ENCODE measurements around the gene COL6A3.

Gene COL6A3

GRCh38 chr2:237309416-237309815 is 104.5 kb downstream of the COL6A3 start (continued):
- TF ChIP-seq ZIC2 (tag by site-specific recombination; IDR thresholded peaks at IDR 0.05) (no peak), ZNF266 (tag by site-specific recombination; IDR thresholded peaks at IDR 0.05; ENCODE audit: low read depth) (no peak), ZNF654 (tag by site-specific recombination; IDR thresholded peaks at IDR 0.05; ENCODE audit: low read depth) (no peak), ZSCAN30 (tag by site-specific recombination; IDR thresholded peaks at IDR 0.05) (no peak)

GRCh38 chr2:237309011-237309410 is 105.0 kb downstream of the COL6A3 start:
- Histone ChIP-seq H3K9me3 (ENCODE audit: control insufficient read depth, insufficient read depth, low read depth, low read length) (no peaks in the 10 kb centered on the region), H3K4me3 (ENCODE audit: low read depth, low read length) (no peak overlapping the region), H3K4me1 (ENCODE audit: control insufficient read depth, insufficient read depth, low read length) (no peaks in the 10 kb centered on the region), H3K36me3 (ENCODE audit: control insufficient read depth in 2 of 2, insufficient read depth in 1 of 2, low read length in 2 of 2) (no peaks in the 10 kb centered on the region), H3K27ac (ENCODE audit: extremely low read depth, low read depth, low read length) (no peak overlapping the region)
- no peak for TF ChIP-seq GLI4 (tag by site-specific recombination; IDR thresholded peaks at IDR 0.05)
- no peak for TF ChIP-seq SETDB1 (IDR thresholded peaks at IDR 0.05; ENCODE audit: insufficient read length, low read length)
- no peak for TF ChIP-seq ZNF19 (tag by site-specific recombination; IDR thresholded peaks at IDR 0.05; ENCODE audit: low read depth)
- TF ChIP-seq ZNF449 (tag by site-specific recombination; IDR thresholded peaks at IDR 0.05), result no peak
- TF ChIP-seq ZBTB1 (tag by site-specific recombination; IDR thresholded peaks at IDR 0.05), result no peak
- ChIA-PET POLR2A (no interaction called here), CTCF (no interaction called here)

GRCh38 chr2:237307474-237307873 is 106.5 kb downstream of the COL6A3 start:
- no peaks in the 10 kb centered on the region for H3K36me3 ChIP-seq (ENCODE audit: control insufficient read depth in 2 of 2, insufficient read depth in 1 of 2, low read length in 2 of 2)
- H3K27ac ChIP-seq (ENCODE audit: extremely low read depth, low read depth, low read length), result no peak overlapping the region
- ChIA-PET CTCF (no interaction called here), POLR2A (no interaction called here)
- no peak for TF ChIP-seq ZNF248 (tag by site-specific recombination; IDR thresholded peaks at IDR 0.05)
- H3K9me3 ChIP-seq (ENCODE audit: control insufficient read depth, insufficient read depth, low read depth, low read length), result no peaks in the 10 kb centered on the region
- H3K4me3 ChIP-seq (ENCODE audit: low read depth, low read length), result no peak overlapping the region
- H3K4me1 ChIP-seq (ENCODE audit: control insufficient read depth, insufficient read depth, low read length), result no peaks in the 10 kb centered on the region

GRCh38 chr2:237306787-237307170 is 107.2 kb downstream of the COL6A3 start:
- H3K9me3 ChIP-seq (ENCODE audit: control insufficient read depth, insufficient read depth, low read depth, low read length), result no peaks in the 10 kb centered on the region
- ChIA-PET POLR2A (no interaction called here), CTCF (interaction anchor here (0.7 kb wide), 1 partner anchor 114 kb away, joined by 3 read pairs; no protein-coding TSS in a partner anchor)
- H3K36me3 ChIP-seq (ENCODE audit: control insufficient read depth in 2 of 2, insufficient read depth in 1 of 2, low read length in 2 of 2), result no peaks in the 10 kb centered on the region
- TF ChIP-seq KLF8 (tag by site-specific recombination; IDR thresholded peaks at IDR 0.05) (no peak), SALL2 (tag by site-specific recombination; IDR thresholded peaks at IDR 0.05; ENCODE audit: borderline replicate concordance) (no peak), ZNF488 (tag by site-specific recombination; IDR thresholded peaks at IDR 0.05) (no peak), RBAK (tag by site-specific recombination; IDR thresholded peaks at IDR 0.05) (no peak), ZNF16 (tag by site-specific recombination; IDR thresholded peaks at IDR 0.05; ENCODE audit: low read depth) (no peak), ZFP41 (tag by site-specific recombination; IDR thresholded peaks at IDR 0.05; ENCODE audit: borderline replicate concordance) (no peak), ZNF561 (tag by site-specific recombination; IDR thresholded peaks at IDR 0.05; ENCODE audit: borderline replicate concordance) (no peak), SP7 (tag by site-specific recombination; IDR thresholded peaks at IDR 0.05) (no peak), ZNF169 (tag by site-specific recombination; IDR thresholded peaks at IDR 0.05) (no peak), ZNF530 (tag by site-specific recombination; IDR thresholded peaks at IDR 0.05; ENCODE audit: low read depth) (no peak), ZNF37A (tag by site-specific recombination; IDR thresholded peaks at IDR 0.05) (no peak), ZNF664 (tag by site-specific recombination; IDR thresholded peaks at IDR 0.05) (no peak), ZSCAN18 (tag by site-specific recombination; IDR thresholded peaks at IDR 0.05) (no peak), ZNF184 (tag by site-specific recombination; IDR thresholded peaks at IDR 0.05) (no peak), ZNF449 (tag by site-specific recombination; IDR thresholded peaks at IDR 0.05) (no peak)
- no peak overlapping the region for H3K4me3 ChIP-seq (ENCODE audit: low read depth, low read length)
- H3K27ac ChIP-seq (ENCODE audit: extremely low read depth, low read depth, low read length), result no peak overlapping the region
- no peaks in the 10 kb centered on the region for H3K4me1 ChIP-seq (ENCODE audit: control insufficient read depth, insufficient read depth, low read length)
